ENCODE results near the gene THBD. TPM values are rescaled to one million over a fixed set of nuclear protein-coding genes. Genes with fewer than 3 reads are reported as not detected.

THBD gene
- total and polyA plus RNA-seq, 10 donors, result 7.2 to 255 (median 61.4) TPM

DNA sequence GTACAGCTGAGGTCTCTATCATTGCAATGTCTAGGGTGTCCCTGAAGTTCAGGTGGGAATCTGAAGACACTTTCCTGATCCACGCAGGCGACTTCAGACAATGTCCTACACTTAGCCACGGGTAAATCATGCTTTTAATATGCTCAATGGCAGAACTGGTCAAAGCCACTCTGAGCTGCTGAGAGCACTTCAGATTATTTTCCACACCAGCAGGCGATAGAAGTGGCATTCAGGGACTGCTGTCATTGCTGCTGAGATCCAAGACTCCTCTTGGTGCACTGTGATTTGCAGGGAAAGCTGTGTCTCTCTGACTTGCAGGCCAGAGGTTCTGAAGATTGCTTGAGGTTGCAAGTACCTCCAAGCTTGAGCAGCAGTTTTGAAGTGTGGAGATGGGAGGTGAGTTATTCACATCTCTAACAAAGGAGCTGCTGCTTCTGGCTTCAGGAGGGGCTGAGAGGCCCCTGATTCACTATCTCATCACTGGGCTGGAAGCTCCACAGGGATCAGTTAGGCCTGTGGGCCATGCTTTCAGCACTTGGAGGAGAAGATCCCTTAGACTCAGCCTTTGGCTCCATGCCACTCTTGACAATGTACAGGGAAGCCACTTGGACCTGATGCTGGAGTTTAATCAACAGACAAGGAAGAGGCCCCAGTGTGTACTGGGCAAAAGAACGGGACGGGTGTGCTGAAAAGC is 17.3 kb downstream of the THBD start:
- no peak for DNase-seq
- WGBS, 5 donors, result 65 to 77% (median 72%) methylated on average over 6 of the region's 6 CpGs
- no peak overlapping the region for H3K27ac ChIP-seq
- no peaks in the 10 kb centered on the region for H3K9me3 ChIP-seq
- H3K4me3 ChIP-seq, result no peak overlapping the region
- peaks cover 0 to 42% (median 10%) of the 10 kb centered on the region in 6 donors for H3K4me1 ChIP-seq
- no peaks in the 10 kb centered on the region for H3K36me3 ChIP-seq
- intact Hi-C loops (cut with DNase I; ENCODE audit: low total_unique reads), result no loop called here
- no peak for TF ChIP-seq POLR2A (IDR thresholded peaks at IDR 0.05)
- H3K27me3 ChIP-seq (replicated peaks in 1 of 7), result peaks cover 0 to 41% (median 16%) of the 10 kb centered on the region in 7 donors

- peaks cover 0 to 32% (median 16%) of the 10 kb centered on the region in 7 donors for H3K27me3 ChIP-seq (replicated peaks in 1 of 7)
- no peak for DNase-seq
- intact Hi-C loops (cut with DNase I; ENCODE audit: low total_unique reads), result no loop called here
- peaks cover 0 to 46% (median 10%) of the 10 kb centered on the region in 6 donors for H3K4me1 ChIP-seq
- H3K36me3 ChIP-seq, result no peaks in the 10 kb centered on the region
- H3K27ac ChIP-seq, result no peak overlapping the region
- no peak for TF ChIP-seq POLR2A (IDR thresholded peaks at IDR 0.05)
- no peak for TF ChIP-seq POLR2AphosphoS5 (IDR thresholded peaks at IDR 0.05)
- no peak for TF ChIP-seq CTCF (IDR thresholded peaks at IDR 0.05 in 8 of 11, conservative IDR thresholded peaks at IDR 0.05 in 3 of 11)
- no peak overlapping the region for H3K4me3 ChIP-seq
- H3K9me3 ChIP-seq, result no peaks in the 10 kb centered on the region
- WGBS, 5 donors, result 88 to 95% (median 90%) methylated on average over 6 of the region's 6 CpGs
These were observed 18.1 kb downstream of the THBD start for GRCh38 chr20:23031346-23031745.

- H3K4me3 ChIP-seq, result no peak overlapping the region
- DNase-seq, result no peak
- H3K4me1 ChIP-seq, result peaks cover 0 to 41% (median 11%) of the 10 kb centered on the region in 6 donors
- TF ChIP-seq CTCF (IDR thresholded peaks at IDR 0.05 in 8 of 11, conservative IDR thresholded peaks at IDR 0.05 in 3 of 11), result no peak
- no peak for TF ChIP-seq POLR2AphosphoS5 (IDR thresholded peaks at IDR 0.05)
- TF ChIP-seq POLR2A (IDR thresholded peaks at IDR 0.05), result no peak
- intact Hi-C loops (cut with DNase I; ENCODE audit: low total_unique reads), result no loop called here
- peaks cover 0 to 12% (median 0%) of the 10 kb centered on the region in 7 donors for H3K27me3 ChIP-seq (replicated peaks in 1 of 7)
- 66 to 84% (median 68%) methylated on average over 4 of the region's 4 CpGs for WGBS, 5 donors
- no peaks in the 10 kb centered on the region for H3K9me3 ChIP-seq
- H3K36me3 ChIP-seq, result no peaks in the 10 kb centered on the region
- peak overlapping the region in 4 of 8 donors; percentile 74 to 89 (median 86) for H3K27ac ChIP-seq
These were observed 20.1 kb downstream of the THBD start for GRCh38 chr20:23029324-23029723.

DNA sequence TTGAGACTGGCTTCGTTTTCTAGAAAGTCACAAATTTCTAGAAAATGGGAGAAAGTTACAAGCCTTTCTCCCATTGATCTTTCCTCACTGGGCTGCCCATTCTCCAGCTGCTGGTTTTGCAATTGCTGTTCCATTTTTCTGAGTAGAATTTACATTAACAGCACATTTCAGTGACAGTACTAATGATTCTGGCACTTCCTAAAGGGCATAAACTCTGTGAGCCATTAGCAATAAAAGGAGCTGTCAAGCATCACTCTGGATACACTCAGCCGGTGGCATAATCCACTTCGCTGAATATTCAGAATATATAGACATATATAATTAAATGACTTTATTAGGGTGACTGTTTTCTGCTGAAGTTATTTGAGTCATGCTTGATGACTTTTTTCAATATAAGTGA is 21.1 kb downstream of the THBD start:
- Histone ChIP-seq H3K27me3 (replicated peaks in 1 of 7) (peaks cover 0 to 6% (median 0%) of the 10 kb centered on the region in 7 donors), H3K27ac (peak overlapping the region in 6 of 8 donors; percentile 66 to 89 (median 82)), H3K4me1 (peaks cover 0 to 41% (median 11%) of the 10 kb centered on the region in 6 donors), H3K4me3 (no peak overlapping the region), H3K36me3 (no peaks in the 10 kb centered on the region), H3K9me3 (no peaks in the 10 kb centered on the region)
- WGBS, 5 donors, result 69 to 91% (median 78%) methylated on average over 3 of the region's 3 CpGs
- intact Hi-C loops (cut with DNase I; ENCODE audit: low total_unique reads), result no loop called here
- DNase-seq, result no peak
- TF ChIP-seq POLR2AphosphoS5 (IDR thresholded peaks at IDR 0.05) (no peak), CTCF (IDR thresholded peaks at IDR 0.05 in 8 of 11, conservative IDR thresholded peaks at IDR 0.05 in 3 of 11) (no peak), POLR2A (IDR thresholded peaks at IDR 0.05) (no peak)

All from spleen (tissue), 11 donors.